ENCODE data around the gene EDNRA. TPM values are rescaled to one million over a fixed set of nuclear protein-coding genes. Genes with fewer than 3 reads are reported as not detected.

The EDNRA gene
- total and polyA plus RNA-seq, 2 donors (not counting 3 experiments of a cell fraction or from before 2014, with no cell fraction given) = 0.01 TPM; not detected in 1

DNA sequence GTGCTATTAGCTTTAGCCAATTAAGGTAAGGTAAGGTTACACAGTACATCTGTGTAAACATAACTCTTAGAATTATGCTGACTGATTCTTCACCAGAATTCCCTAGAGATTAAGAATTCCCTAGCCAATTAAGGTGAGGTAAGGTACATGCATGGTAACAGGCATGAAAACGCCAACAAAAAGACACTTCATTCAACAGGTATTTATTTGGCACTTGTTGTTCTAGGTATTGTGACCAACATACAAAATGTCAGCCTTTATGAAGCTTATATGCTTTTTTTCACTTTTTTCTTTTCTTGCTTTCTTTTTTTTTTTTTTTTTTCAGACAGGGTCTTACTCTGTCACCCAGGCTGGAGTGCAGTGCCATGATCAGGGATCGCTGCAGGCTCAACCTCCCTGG lies 47.2 kb downstream of the EDNRA start:
- no peaks in the 10 kb centered on the region for H3K4me1 ChIP-seq (ENCODE audit: control insufficient read depth, extremely low read depth, insufficient read depth, low read length)
- no peaks in the 10 kb centered on the region for H3K36me3 ChIP-seq (ENCODE audit: control insufficient read depth in 2 of 2, extremely low read depth in 1 of 2, insufficient read depth in 2 of 2, low read length in 2 of 2)
- no peaks in the 10 kb centered on the region for H3K9me1 ChIP-seq (replicated peaks; ENCODE audit: control insufficient read depth, extremely low read depth, insufficient read depth, low read length)
- no peak overlapping the region for H3K27ac ChIP-seq (ENCODE audit: insufficient read depth, low read depth, low read length)
- no peak overlapping the region for H3K9ac ChIP-seq (replicated peaks; ENCODE audit: extremely low read depth, insufficient read depth, low read length)
- DNase-seq (ENCODE audit: low read depth, low spot score) (no peak), FAIRE-seq (no peak)
- BruUV-seq (replicated peaks) = no TSS peak
- H3K9me3 ChIP-seq (replicated peaks; ENCODE audit: control insufficient read depth, insufficient read depth, low read length) = no peaks in the 10 kb centered on the region
- ChIA-PET CTCF (interaction anchor here (1.1 to 3.0 kb wide), 4 partner anchors 9 to 367 kb away, joined by 3 to 21 read pairs (median 6); no protein-coding TSS in a partner anchor), POLR2A (no interaction called here)
- no peaks in the 10 kb centered on the region for H4K20me1 ChIP-seq (replicated peaks; ENCODE audit: control insufficient read depth, extremely low read depth, insufficient read depth, low read length)
- intact Hi-C loops (cut with micrococcal nuclease) (no loop called here), dilution Hi-C loops (cut with MboI; ENCODE audit: extremely low pct_ligation_motif_present, low sequenced_read_pairs) (no loop called here)
- H3K79me2 ChIP-seq (ENCODE audit: control insufficient read depth, insufficient read depth, low read length) = no peaks in the 10 kb centered on the region
- TF ChIP-seq EZH2 (IDR thresholded peaks at IDR 0.05; ENCODE audit: borderline replicate concordance, low read depth, low read length, severe bottlenecking) (no peak), GATA2 (IDR thresholded peaks at IDR 0.05; ENCODE audit: insufficient read depth, insufficient read length, low read depth, low read length) (no peak), POLR2A (IDR thresholded peaks at IDR 0.05; ENCODE audit: low read depth, low read length) (no peak), MYC (IDR thresholded peaks at IDR 0.05; ENCODE audit: low read depth, low read length) (no peak), FOS (IDR thresholded peaks at IDR 0.05; ENCODE audit: borderline replicate concordance, insufficient read depth, low read length) (no peak), JUN (IDR thresholded peaks at IDR 0.05; ENCODE audit: borderline replicate concordance, insufficient read depth, insufficient read length, low read depth) (no peak), POLR2AphosphoS5 (IDR thresholded peaks at IDR 0.05; ENCODE audit: insufficient read depth, low read depth, low read length) (no peak), CTCF (IDR thresholded peaks at IDR 0.05; ENCODE audit: extremely low read depth in 1 of 2, insufficient read depth in 1 of 2, low read depth in 1 of 2, low read length in 2 of 2) (no peak)
- TF ChIP-seq, protein P1, sequence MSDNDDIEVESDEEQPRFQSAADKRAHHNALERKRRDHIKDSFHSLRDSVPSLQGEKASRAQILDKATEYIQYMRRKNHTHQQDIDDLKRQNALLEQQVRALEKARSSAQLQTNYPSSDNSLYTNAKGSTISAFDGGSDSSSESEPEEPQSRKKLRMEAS (IDR thresholded peaks at IDR 0.05; ENCODE audit: insufficient read depth, insufficient read length) = no peak
- H3K4me3 ChIP-seq (replicated peaks in 1 of 3; ENCODE audit: insufficient read depth in 1 of 3, low read depth in 1 of 3, low read length in 3 of 3) = no peak overlapping the region
- no peak overlapping the region for H3K4me2 ChIP-seq (ENCODE audit: insufficient read depth, low read length)
- H2AFZ ChIP-seq (ENCODE audit: low read depth, low read length) = no peak overlapping the region
- peaks cover 4 to 6% of the 10 kb centered on the region in 2 experiments for H3K27me3 ChIP-seq (ENCODE audit: control insufficient read depth in 2 of 2, insufficient read depth in 2 of 2, low read length in 2 of 2)
